Caco-2 (cell line): ENCODE results near the gene SLC25A42. TPM values are rescaled to one million over a fixed set of nuclear protein-coding genes. Genes with fewer than 3 reads are reported as not detected.
A peak's percentile ranks its signal among the peaks of the same experiment; 100 is the strongest.
"Not testable (repeated sequence)": the region's sequence is repeated elsewhere in the genome, so short reads cannot be mapped to it uniquely, and the experiment has no call there.

Source experiments
- BruUV-seq: library from RNA; stranded (reverse); fragments of 400-500 nt; replicated peaks from 2 replicates; lab custom pipeline; 2021; lab: Mats Ljungman, UMichigan
- CTCF ChIA-PET: fragments of 300-600 bp; sonication (Branson Sonifier 250); formaldehyde crosslinking; loops from one replicate; lab custom pipeline; 2022; ENCODE audit warnings: antibody characterized with exemption; lab: Charles Lee
- POLR2A ChIA-PET: fragments of 300-600 bp; sonication (Branson Sonifier 250); formaldehyde crosslinking; loops from one replicate; lab custom pipeline; 2022; ENCODE audit warnings: antibody characterized with exemption; lab: Charles Lee
- DNase-seq, 2 experiments: peaks; one replicate each; pipeline versions ENCODE4 v3.0.0 to v3.0.0-alpha.2; 2020 to 2022
- H3K27me3 ChIP-seq: replicated peaks from 2 replicates; pipeline ENCODE4 v1.6.0; 2011; ENCODE audit warnings: low read length; ENCODE audit not compliant: control insufficient read depth, insufficient read depth
- H3K36me3 ChIP-seq: 2 replicates; pipeline ENCODE4 v1.5.1; 2011; ENCODE audit warnings: low read length; ENCODE audit not compliant: control insufficient read depth, insufficient read depth
- H3K4me1 ChIP-seq: fragments of 250-450 bp; sonication (Bioruptor Pico); 2 replicates; pipeline ENCODE4 v1.5.1; 2020; ENCODE audit warnings: mild to moderate bottlenecking
- H3K4me3 ChIP-seq: 2 replicates; pipeline ENCODE4 v1.5.1; 2011; ENCODE audit warnings: low read depth, mild to moderate bottlenecking, control low read depth, low read length
- H3K9me3 ChIP-seq: fragments of 250-450 bp; sonication (Bioruptor Pico); 2 replicates; pipeline ENCODE4 v1.5.1; 2020; ENCODE audit warnings: mild to moderate bottlenecking, moderate library complexity
- H3K27ac Mint-ChIP-seq: one replicate; pipeline ENCODE4 v1.8.0; 2022; ENCODE audit warnings: mixed read lengths; ENCODE audit not compliant: unreplicated experiment
- H3K27me3 Mint-ChIP-seq: one replicate; pipeline ENCODE4 v1.8.0; 2022; ENCODE audit warnings: mixed read lengths; ENCODE audit not compliant: insufficient read depth, unreplicated experiment
- H3K36me3 Mint-ChIP-seq: one replicate; pipeline ENCODE4 v1.8.0; 2022; ENCODE audit warnings: mild to moderate bottlenecking, mixed read lengths; ENCODE audit not compliant: insufficient read depth, unreplicated experiment
- H3K4me1 Mint-ChIP-seq: one replicate; pipeline ENCODE4 v1.8.0; 2022; ENCODE audit warnings: low read depth, mixed read lengths; ENCODE audit not compliant: unreplicated experiment
- H3K4me3 Mint-ChIP-seq: one replicate; pipeline ENCODE4 v1.8.0; 2022; ENCODE audit warnings: mild to moderate bottlenecking, moderate library complexity, mixed read lengths; ENCODE audit not compliant: unreplicated experiment
- H3K9me3 Mint-ChIP-seq: one replicate; pipeline ENCODE4 v1.8.0; 2022; ENCODE audit warnings: mixed read lengths; ENCODE audit not compliant: unreplicated experiment
- CTCF ChIP-seq, 2 experiments: fragments of 200-600 bp in 1 of 2; IDR thresholded peaks; 1 replicate in 1 of 2; 2 replicates in 1 of 2; pipeline versions ENCODE4 v1.5.1 to v1.8.0; 2011 to 2022; ENCODE audit warnings: antibody characterized with exemption in 1 of 2, control low read depth in 1 of 2, inconsistent platforms in 1 of 2, low read depth in 1 of 2, low read length in 1 of 2, mild to moderate bottlenecking in 1 of 2, moderate library complexity in 1 of 2; ENCODE audit not compliant: insufficient read depth in 1 of 2, severe bottlenecking in 1 of 2, unreplicated experiment in 1 of 2
- intact Hi-C: fragments of 100-400 bp; cut with micrococcal nuclease; formaldehyde crosslinking; loops from one replicate; pipeline ENCODE4 v1.10.0; 2022; ENCODE audit not compliant: unreplicated experiment
- total RNA-seq: library from RNA; stranded (reverse); gene quantifications from 2 replicates; pipeline ENCODE4 v1.2.3, GENCODE V29; 2022

The SLC25A42 gene
- total RNA-seq, 1 experiment from 2014 or later: 4.5 TPM

GRCh38 chr19:19103167-19103566, 39.4 kb downstream of the SLC25A42 start:
- Histone ChIP-seq H3K4me3 (no peak overlapping the region), H3K27me3 (no peaks in the 10 kb centered on the region), H3K36me3 (no peaks in the 10 kb centered on the region), H3K4me1 (peaks cover 29% of the 10 kb centered on the region), H3K9me3 (no peaks in the 10 kb centered on the region)
- no peak for TF ChIP-seq CTCF (IDR thresholded peaks at IDR 0.05; ENCODE audit: insufficient read depth in 1 of 2, low read depth in 1 of 2, low read length in 1 of 2, severe bottlenecking in 1 of 2, unreplicated experiment in 1 of 2)
- Mint-ChIP-seq H3K9me3 (no peaks in the 10 kb centered on the region), H3K4me3 (no peak overlapping the region), H3K27ac (no peak overlapping the region), H3K27me3 (no peaks in the 10 kb centered on the region), H3K36me3 (no peaks in the 10 kb centered on the region), H3K4me1 (no peaks in the 10 kb centered on the region)
- POLR2A ChIA-PET: interaction anchor here (0.6 kb wide), 1 partner anchor 184 kb away, joined by 3 read pairs; the partner anchor contains the start of genes COPE and DDX49
- DNase-seq: no peak
- no TSS peak for BruUV-seq
- intact Hi-C loops: no loop called here
- CTCF ChIA-PET: no interaction called here

- H3K4me3 Mint-ChIP-seq: peak overlapping the region; percentile 78
- H3K9me3 Mint-ChIP-seq: no peaks in the 10 kb centered on the region
- no TSS peak for BruUV-seq
- H3K27me3 ChIP-seq: no peaks in the 10 kb centered on the region
- H3K9me3 ChIP-seq: no peaks in the 10 kb centered on the region
- ChIA-PET POLR2A (no interaction called here), CTCF (interaction anchor here (1.0 kb wide), 1 partner anchor 8 kb away, joined by 3 read pairs; no protein-coding TSS in a partner anchor)
- peaks cover 16% of the 10 kb centered on the region for H3K4me1 ChIP-seq
- H3K27ac Mint-ChIP-seq: peak overlapping the region; percentile 60
- peak; percentile 68 to 76 for DNase-seq
- no peaks in the 10 kb centered on the region for H3K36me3 ChIP-seq
- intact Hi-C loops: loop anchor here (1.0 to 2.0 kb wide), 2 partner anchors 8 to 43 kb away; partner anchors contain the start of gene SLC25A42
- no peaks in the 10 kb centered on the region for H3K4me1 Mint-ChIP-seq
- H3K4me3 ChIP-seq: peak overlapping the region; percentile 52
- no peak for TF ChIP-seq CTCF (IDR thresholded peaks at IDR 0.05; ENCODE audit: insufficient read depth in 1 of 2, low read depth in 1 of 2, low read length in 1 of 2, severe bottlenecking in 1 of 2, unreplicated experiment in 1 of 2)
- peaks cover 6% of the 10 kb centered on the region for H3K36me3 Mint-ChIP-seq
- H3K27me3 Mint-ChIP-seq: no peaks in the 10 kb centered on the region
Observed at GRCh38 chr19:19105365-19106055, 41.7 kb downstream of the SLC25A42 start.

- DNase-seq: no peak
- Mint-ChIP-seq H3K36me3 (peaks cover 6% of the 10 kb centered on the region), H3K9me3 (no peaks in the 10 kb centered on the region), H3K4me1 (no peaks in the 10 kb centered on the region), H3K27me3 (no peaks in the 10 kb centered on the region), H3K27ac (peak overlapping the region; percentile 60), H3K4me3 (peak overlapping the region; percentile 78)
- intact Hi-C loops: no loop called here
- BruUV-seq: TSS peak; percentile 12
- Histone ChIP-seq H3K4me1 (peaks cover 16% of the 10 kb centered on the region), H3K9me3 (no peaks in the 10 kb centered on the region), H3K36me3 (no peaks in the 10 kb centered on the region), H3K4me3 (no peak overlapping the region), H3K27me3 (no peaks in the 10 kb centered on the region)
- ChIA-PET CTCF (interaction anchor here (0.7 to 1.0 kb wide), 2 partner anchors 9 to 43 kb away, joined by 3 read pairs; no protein-coding TSS in a partner anchor), POLR2A (no interaction called here)
- TF ChIP-seq CTCF (IDR thresholded peaks at IDR 0.05; ENCODE audit: insufficient read depth in 1 of 2, low read depth in 1 of 2, low read length in 1 of 2, severe bottlenecking in 1 of 2, unreplicated experiment in 1 of 2): no peak
Observed at GRCh38 chr19:19106056-19106551, 42.3 kb downstream of the SLC25A42 start.

GRCh38 chr19:19106938-19107337, 43.1 kb downstream of the SLC25A42 start:
- H3K4me3 ChIP-seq, H3K27ac Mint-ChIP-seq, H3K36me3 Mint-ChIP-seq, H3K27me3 ChIP-seq, H3K4me1 Mint-ChIP-seq, H3K9me3 Mint-ChIP-seq, intact Hi-C loops, BruUV-seq, POLR2A ChIA-PET, DNase-seq, H3K9me3 ChIP-seq, H3K27me3 Mint-ChIP-seq, H3K36me3 ChIP-seq, H3K4me3 Mint-ChIP-seq: not testable (repeated sequence)
- CTCF ChIA-PET: interaction anchor here (0.7 kb wide), 1 partner anchor 44 kb away, joined by 3 read pairs; no protein-coding TSS in a partner anchor
- H3K4me1 ChIP-seq: peaks cover 16% of the 10 kb centered on the region
